Ishikawa (cell line): ENCODE measurements around the gene LY86.

ENCODE experiments used
- CEBPB ChIP-seq: IDR thresholded peaks from 2 replicates; pipeline ENCODE4 v1.6.1; 2012
- CREB1 ChIP-seq: IDR thresholded peaks from 2 replicates; pipeline ENCODE4 v1.6.1; 2012; ENCODE audit warnings: low read depth
- EGR1 ChIP-seq: IDR thresholded peaks from 2 replicates; pipeline ENCODE4 v1.6.1; 2012
- EP300 ChIP-seq: IDR thresholded peaks from 2 replicates; pipeline ENCODE4 v1.6.1; 2012; ENCODE audit warnings: borderline replicate concordance
- FOXM1 ChIP-seq: IDR thresholded peaks from 2 replicates; pipeline ENCODE4 v1.6.1; 2012; ENCODE audit warnings: low read depth, borderline replicate concordance
- MAX ChIP-seq: IDR thresholded peaks from 2 replicates; pipeline ENCODE4 v1.6.1; 2012
- NFIC ChIP-seq: IDR thresholded peaks from 2 replicates; pipeline ENCODE4 v1.6.1; 2012
- RAD21 ChIP-seq: IDR thresholded peaks from 2 replicates; pipeline ENCODE4 v1.6.1; 2012; ENCODE audit warnings: low read depth
- REST ChIP-seq: IDR thresholded peaks from 2 replicates; pipeline ENCODE4 v1.6.1; 2012; ENCODE audit warnings: low read depth, mild to moderate bottlenecking
- TAF1 ChIP-seq: IDR thresholded peaks from 2 replicates; pipeline ENCODE4 v1.6.1; 2012; ENCODE audit warnings: low read depth, mild to moderate bottlenecking
- TCF12 ChIP-seq: IDR thresholded peaks from 2 replicates; pipeline ENCODE4 v1.6.1; 2012; ENCODE audit warnings: low read depth
- TEAD4 ChIP-seq: IDR thresholded peaks from 2 replicates; pipeline ENCODE4 v1.6.1; 2012
- YY1 ChIP-seq: IDR thresholded peaks from 2 replicates; pipeline ENCODE4 v1.6.1; 2012; ENCODE audit warnings: low read depth
- ZBTB7A ChIP-seq: IDR thresholded peaks from 2 replicates; pipeline ENCODE4 v1.6.1; 2012; ENCODE audit warnings: low read depth

DNA sequence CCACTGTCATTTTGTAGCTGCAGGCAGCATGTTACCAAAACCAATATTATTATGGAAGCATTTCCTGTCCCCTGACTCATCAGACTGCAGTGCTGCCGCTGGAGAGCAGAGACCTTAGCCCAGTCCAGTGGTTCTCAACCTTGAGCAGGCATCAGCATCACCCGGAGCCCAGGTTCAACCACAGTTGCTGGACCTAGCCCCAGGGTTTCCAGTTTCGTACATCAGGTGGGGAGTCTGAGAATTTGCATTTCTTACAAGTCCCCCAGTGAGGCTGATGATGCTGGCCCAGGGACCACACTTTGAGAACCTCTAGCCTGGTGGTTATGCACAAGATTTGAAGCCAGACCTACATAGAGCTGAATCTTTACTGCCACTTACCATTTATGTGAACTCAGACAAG is 47.3 kb downstream of the LY86 start:
- TF ChIP-seq TAF1 (no peak), EGR1 (no peak), MAX (no peak), EP300 (no peak), RAD21 (no peak), REST (no peak), CREB1 (no peak), ZBTB7A (no peak), TCF12 (no peak), YY1 (no peak), TEAD4 (no peak), FOXM1 (no peak), CEBPB (no peak), NFIC (no peak)
